ENCODE data around the gene LDAF1.
"Not testable (repeated sequence)": the region's sequence is repeated elsewhere in the genome, so short reads cannot be mapped to it uniquely, and the experiment has no call there.

The LDAF1 gene

DNA sequence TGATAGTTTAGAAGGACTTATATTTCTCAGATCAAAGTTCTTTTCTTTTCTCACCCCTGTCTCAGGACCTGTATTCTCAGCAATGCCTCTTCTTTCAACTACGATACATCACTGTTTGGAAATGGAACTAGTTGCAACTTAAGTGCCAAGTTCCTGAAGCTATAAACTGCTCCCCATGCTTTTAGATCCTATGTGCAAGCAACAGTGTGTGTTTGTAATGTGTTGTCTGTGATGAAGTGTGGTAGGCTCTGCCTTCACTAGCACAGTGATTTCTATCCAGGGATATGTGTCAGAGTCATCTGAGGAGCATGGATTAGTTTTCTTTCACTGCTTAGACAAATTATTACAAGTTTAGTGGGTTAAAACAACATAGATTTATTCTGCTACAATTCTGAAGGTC is 34.5 kb downstream of the LDAF1 start:
- in situ Hi-C loops (cut with MboI; ENCODE audit: low sequenced_read_pairs), result no loop called here

DNA sequence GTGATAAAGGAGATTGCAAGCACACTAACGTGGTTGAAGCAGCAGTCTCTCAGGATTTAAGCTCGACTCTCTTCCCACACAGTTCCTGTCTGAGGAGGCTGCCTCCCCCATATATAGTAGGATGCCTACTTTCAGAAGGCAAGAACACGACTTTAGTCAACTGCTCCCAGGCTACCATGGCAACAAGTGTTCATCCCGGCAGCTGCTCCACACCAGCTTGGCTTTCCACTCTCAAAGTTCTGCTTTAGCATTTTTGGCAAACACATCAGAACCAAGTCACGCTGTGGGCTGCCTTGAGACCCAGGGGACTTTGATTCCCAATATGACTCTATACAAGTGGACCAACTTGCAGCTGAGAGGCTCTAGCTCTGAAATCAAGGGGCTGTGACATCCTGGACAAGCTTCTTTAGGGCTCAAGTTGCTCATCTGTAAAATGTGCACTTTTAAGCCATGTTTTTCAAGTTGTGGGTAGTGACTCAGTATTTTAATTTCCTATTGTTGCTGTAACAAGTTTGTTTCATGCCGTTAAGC is 36.4 kb downstream of the LDAF1 start:
- in situ Hi-C loops (cut with MboI; ENCODE audit: low sequenced_read_pairs), result no loop called here

DNA sequence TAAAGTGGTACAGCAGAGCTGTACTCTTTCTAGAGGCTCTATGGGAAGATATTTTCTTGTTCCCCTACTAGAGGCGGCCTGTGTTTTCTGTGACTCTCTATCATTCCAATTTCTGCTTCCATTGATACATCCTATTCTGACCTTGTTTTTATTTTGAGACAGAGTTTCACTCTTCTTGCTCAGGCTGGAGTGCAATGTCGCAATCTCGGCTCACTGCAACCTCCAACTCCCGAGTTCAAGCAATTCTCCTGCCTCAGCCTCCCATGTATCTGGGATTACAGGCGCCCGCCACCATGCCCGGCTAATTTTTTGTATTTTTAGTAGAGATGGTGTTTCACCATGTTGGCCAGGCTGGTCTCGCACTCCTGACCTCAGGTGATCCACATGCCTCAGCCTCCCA is 36.9 kb downstream of the LDAF1 start:
- in situ Hi-C loops (cut with MboI; ENCODE audit: low sequenced_read_pairs), result not testable (repeated sequence)

DNA sequence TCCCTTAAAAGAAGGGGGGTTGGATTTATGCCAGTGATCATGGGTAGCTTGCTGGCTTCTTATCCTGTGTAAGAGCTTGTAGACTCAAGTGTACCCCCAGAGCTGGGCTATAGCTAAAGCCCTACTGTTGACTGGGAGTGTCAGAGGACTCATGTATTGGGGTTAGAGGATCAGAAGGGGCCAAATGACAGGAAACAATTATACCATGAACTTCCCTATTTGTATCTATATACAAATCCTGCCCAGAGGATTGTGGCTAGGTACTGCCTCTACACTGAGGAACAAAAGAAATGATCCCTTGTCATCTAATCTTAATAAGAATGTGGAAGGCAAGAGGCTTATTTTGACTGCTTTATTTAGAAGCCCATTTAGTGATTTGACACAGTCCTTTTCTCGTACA is 38.6 kb downstream of the LDAF1 start:
- in situ Hi-C loops (cut with MboI; ENCODE audit: low sequenced_read_pairs), result no loop called here

DNA sequence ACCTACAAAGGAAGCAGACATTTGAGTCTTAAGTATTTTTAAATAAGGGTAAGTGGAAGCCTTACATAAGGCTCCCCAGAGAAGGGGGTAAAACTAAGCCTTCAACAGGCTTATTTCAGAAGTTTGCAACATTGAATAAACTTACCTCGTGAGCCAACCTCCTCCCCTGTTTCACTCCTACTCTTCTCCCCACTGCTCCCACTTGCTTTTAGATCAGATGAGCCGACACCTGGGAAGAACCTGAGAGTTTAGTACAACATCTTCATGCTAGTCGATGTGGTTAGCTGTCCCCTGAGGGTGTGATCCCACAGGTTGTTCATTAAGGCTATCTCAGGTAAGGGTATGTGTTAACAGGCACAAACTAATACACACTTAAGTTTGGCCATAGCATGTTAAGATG is 39.1 kb downstream of the LDAF1 start:
- in situ Hi-C loops (cut with MboI; ENCODE audit: low sequenced_read_pairs), result no loop called here

DNA sequence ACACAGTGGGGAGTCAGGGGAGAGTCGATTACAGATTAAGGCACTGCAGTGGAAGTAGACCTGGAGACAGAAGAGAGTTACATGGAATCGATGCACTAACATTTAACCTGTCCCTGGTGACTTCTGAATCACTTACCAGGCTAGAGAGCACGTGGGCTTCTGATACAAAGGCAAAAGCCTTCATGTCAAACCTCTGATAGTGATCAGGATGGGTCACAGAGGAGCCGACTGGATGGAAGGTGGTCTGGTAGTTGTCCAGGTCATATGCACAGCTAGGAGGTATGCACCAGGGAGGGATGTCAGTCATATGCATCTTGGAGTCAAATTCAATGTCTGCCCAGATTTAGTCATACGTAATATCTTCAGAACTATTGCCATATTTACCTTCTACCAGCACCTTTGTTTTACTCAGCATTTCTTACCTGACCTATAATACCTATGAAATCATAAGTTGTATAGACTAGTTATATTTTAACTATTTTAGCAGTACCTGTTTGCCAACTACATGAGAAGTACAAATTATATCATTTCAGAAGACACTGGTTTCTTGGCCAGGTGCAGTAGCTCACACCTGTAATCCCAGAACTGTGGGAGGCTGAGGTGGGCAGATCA is 41.2 kb downstream of the LDAF1 start:
- in situ Hi-C loops (cut with MboI; ENCODE audit: low sequenced_read_pairs), result no loop called here

DNA sequence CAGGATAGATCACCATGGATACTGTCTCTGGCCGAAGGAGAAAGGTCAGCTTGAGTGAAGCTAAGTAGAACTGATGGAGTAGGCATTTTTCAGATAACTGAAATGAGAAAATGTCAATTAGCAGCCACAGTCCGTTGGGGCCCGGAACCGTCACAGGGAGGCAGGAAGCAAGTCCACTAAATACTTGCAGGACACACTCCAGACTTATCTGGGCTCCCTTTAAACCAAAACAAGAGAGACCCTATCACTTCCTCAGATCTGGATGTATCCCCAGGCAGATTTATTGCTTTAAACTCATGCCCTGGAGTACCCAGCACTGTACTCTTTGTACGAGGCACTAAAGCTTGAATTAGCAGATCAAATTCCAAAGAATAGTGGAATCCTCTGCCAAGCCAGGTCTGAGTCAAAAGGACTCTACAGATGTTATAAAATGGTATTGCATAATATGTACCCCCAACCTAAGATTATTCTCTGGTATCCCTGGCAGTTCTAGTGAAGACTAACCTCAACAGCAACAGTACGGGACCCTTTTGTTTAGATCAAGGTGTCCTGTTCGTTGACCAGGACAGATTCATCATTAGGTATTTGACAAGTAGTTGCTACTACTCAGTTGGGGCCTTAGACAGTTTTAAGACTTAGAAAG is 44.8 kb downstream of the LDAF1 start:
- in situ Hi-C loops (cut with MboI; ENCODE audit: low sequenced_read_pairs), result no loop called here

DNA sequence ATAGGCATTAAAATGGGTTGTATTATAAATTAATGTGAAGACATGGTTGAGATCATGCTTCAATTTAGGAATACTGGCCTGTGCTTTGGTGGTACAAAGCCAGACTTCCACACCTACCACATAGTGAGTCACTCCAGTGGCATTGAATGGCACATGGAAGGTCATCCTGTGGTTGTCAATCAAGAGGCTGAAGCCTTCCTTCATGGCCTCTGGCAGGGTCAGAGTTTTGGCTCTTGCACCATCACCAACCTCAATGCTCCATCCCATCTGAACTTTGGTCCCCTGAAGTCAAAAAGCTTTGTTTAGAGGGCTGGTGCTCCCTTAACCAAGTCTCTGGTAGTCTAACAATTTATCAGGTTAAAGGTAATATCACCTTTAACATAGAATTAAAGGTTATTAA is 46.8 kb downstream of the LDAF1 start:
- in situ Hi-C loops (cut with MboI; ENCODE audit: low sequenced_read_pairs), result no loop called here

DNA sequence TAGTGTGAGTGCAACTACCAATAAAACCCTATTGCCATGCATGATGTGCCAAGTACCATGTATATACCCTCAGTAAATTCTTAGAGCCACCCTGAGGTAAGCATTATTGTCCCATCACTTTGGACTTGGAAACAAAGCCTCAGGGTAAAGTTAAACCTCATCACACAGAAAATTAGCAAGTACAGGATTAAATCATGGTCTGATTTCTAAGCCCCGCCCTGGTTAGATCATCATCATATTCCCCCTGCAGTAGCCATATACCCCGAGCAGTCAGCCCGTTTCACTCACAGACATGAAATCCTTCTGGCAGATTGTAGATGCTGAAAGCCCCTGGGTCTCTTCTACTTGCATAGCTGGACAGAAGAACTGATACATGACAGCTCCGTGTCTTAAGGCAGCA is 48.1 kb downstream of the LDAF1 start:
- in situ Hi-C loops (cut with MboI; ENCODE audit: low sequenced_read_pairs), result no loop called here

DNA sequence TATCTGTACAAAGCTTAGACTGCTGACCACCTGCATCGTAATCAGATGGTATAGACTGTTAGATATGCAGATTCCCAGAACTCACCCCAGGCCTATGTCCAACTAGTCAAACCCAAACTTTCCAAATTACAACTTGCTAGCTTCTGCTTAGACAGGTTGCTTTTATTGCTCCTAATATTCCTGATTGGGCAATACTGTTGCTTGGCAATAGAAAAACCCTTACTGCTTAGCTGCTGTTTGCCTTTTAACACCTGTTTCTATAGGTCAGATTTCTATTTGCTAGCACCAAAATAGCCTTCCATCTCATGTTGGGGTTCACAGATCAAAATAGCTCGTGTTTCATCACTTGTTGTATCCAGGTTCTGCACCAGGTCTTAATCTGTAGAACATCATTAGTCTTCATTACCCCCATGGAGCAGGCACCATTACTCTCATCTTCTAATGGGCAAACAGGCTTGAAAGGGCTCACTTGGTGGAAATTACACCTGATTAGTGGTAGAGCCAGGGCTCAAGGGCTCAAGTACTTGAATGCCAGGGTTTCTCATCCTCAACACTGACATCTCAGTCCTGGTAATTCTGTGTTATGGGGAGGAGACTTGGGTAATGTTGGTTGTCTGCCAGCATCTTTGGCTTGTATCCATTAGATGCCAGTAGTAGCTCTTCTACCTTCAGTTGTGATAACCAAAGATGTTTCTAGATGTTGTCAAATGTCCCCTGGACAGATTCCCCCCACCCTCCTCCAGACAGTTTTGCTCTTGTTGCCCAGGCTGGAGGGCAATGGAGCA is 50.2 kb downstream of the LDAF1 start:
- in situ Hi-C loops (cut with MboI; ENCODE audit: low sequenced_read_pairs), result no loop called here

DNA sequence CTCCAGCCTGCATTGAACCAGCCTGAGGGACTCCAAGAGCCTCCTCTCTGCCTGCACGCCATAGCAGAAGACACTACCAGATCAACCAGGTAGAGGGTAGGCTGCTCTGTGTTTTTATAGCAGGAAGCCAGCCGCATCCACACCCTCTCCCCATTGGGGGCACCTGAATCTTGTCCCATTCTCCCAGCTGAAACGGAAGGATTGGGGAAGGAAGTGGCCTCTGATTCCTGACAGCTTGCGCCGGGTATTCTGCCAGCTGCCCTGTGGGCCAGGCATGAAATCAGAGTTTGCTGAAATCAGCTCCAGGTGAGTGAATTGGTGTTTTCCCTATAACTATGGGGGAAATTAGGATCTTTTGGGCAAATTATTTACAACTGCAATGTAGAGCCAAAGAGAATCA is 53.0 kb downstream of the LDAF1 start, which contains the start of gene ZP2:
Gene ZP2 (minus strand): TSS at position 89 of the 400 bp plus-strand sequence. CDS start 27 bp downstream, at position 62.
- in situ Hi-C loops (cut with MboI; ENCODE audit: low sequenced_read_pairs), result no loop called here

DNA sequence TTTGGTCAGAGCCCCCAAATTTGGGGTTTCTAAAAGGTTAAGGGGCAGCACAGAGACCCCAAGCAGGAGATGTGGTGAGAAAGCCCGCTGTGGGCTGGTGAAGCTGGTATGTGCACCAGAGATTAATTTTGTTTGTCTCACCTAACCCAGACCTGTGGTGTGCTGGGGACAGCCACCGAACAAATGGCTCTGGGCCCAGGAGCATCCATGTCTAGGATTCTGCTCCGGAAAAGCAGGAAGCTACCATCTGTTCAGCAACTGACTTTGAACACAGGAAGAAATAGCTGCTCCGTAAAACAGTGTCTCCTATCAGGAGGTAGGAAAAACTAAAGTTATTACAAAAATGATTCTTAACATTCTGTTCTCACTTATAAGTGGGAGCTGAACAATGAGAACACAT is 55.6 kb downstream of the LDAF1 start:
- in situ Hi-C loops (cut with MboI; ENCODE audit: low sequenced_read_pairs), result no loop called here

DNA sequence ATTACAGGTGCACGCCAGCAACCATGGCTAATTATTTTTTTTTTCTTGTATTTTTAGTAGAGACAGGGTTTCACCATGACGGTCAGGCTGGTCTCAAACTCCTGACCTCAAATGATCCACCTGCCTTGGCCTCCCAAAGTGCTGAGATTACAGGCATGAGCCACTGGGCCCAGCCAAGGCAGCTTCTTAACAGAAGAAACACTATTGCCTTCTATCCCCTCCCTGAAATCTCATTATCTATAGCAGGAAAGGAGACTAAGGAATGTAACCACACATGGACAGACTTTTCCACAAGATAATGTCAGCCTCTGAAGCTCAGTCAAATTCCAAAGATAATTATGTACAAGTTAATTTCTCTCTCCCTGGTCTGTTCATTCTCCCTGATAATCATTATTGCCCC is 58.6 kb downstream of the LDAF1 start:
- in situ Hi-C loops (cut with MboI; ENCODE audit: low sequenced_read_pairs), result no loop called here

DNA sequence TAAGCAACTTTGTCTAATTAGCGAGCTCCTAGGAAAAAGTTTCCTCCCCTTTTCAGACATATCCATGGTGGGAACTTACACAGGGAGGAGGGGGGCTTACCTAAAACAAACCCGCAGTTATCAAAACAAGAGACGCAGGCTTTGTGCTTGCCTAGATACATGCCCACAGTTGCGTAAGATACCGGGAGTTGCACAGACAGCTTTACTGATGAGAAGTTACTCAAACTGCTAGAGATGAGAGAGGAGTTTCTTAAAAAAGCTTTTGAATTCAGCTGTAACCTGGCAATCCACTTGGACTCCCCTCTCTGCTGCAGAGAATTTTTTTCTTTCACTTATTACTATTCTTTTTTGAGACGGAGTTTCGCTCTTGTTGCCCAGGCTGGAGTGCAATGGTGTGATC is 59.7 kb downstream of the LDAF1 start:
- in situ Hi-C loops (cut with MboI; ENCODE audit: low sequenced_read_pairs), result no loop called here

DNA sequence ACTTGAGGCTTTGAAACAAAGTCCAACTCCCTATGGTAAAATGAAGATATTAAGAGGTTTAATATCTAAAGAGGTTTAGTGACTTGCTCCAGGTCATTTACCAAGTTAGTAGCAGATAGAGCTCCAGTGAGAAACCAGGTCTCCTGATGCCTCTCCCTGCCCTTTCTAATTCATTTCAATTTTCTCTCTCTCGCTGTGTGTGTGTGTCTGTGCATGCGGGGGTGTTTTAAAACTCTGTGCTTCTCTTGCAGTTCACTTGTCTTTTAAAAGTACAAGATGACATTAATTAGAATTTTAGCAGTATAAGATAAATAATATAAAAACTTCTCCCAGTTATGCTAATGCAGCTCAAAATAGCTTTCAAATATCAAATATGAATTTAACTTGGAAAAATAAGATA is 61.1 kb downstream of the LDAF1 start:
- in situ Hi-C loops (cut with MboI; ENCODE audit: low sequenced_read_pairs), result no loop called here

DNA sequence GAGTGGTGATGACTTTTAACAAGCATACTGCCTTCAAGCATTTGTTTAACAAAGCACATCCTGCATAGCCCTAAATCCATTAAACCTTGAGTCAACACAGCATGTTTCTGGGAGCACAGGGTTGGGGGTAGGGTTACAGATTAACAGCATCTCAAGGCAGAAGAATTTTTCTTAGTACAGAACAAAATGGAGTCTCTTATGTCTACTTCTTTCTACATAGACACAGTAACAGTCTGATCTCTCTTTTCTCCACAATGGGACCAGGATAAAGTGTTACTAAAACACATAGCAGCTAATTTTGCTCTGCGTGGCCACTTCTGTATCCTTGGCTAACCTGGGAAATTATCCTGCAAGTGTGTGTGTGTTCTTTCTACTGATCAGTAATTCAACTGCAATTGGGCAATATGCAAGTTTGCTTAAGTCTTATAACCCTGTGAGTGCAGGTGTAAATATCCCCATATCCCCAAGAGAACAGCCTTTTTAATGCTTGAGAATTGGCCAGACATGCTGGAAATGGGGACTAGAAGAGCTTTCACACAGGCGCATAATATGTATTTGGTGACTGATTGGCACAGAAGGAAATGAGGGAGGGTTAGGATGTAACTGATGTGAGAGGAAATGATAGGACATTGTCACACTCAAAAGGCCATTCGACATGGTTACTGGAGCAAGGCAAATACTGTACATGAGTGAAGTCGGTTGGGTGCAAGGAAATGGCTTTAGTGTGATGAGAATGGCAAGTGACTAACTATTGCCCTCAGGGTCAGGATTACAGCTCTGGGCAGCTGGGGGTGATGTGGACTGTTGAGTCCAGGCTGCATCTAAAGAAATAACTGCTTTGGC is 64.2 kb downstream of the LDAF1 start:
- in situ Hi-C loops (cut with MboI; ENCODE audit: low sequenced_read_pairs), result no loop called here

DNA sequence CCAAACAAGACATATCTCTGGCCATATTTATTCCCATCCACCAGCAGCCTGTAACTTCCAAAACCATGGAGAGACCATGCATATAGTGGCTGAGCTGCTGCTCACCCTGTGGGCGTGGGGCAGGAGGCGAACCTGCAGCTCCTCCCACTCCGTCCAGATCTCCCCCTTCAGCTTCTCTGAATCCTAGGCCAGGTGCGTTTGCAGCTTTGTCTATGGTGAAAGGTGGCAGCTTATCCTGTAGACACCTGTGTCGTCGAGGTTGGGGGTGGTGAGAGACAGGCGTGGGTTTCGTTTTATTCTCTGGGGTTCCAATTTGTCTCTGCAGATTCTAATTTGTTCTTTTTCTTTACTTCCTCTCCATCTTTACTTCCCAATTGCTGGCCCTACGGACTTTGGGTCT is 65.3 kb downstream of the LDAF1 start:
- in situ Hi-C loops (cut with MboI; ENCODE audit: low sequenced_read_pairs), result no loop called here

DNA sequence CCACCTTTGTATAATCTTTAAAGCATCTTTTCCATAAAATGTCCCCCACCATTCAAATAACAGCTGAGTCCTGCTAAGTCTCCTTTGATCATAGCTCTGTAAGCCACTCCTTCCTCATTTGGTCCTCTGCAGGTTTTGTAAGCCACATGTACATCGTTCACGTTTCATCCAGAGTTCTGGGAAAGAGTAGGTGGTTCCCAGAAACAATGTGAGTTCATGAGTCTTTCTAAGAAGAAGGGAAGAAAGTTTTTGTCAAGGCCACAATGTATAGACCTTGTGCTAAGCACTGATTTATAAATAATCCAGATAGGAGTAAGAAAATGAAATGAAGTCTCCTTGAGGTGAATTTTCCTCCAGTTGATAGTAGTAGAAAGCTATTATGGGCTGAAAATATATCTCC is 66.3 kb downstream of the LDAF1 start:
- in situ Hi-C loops (cut with MboI; ENCODE audit: low sequenced_read_pairs), result no loop called here

DNA sequence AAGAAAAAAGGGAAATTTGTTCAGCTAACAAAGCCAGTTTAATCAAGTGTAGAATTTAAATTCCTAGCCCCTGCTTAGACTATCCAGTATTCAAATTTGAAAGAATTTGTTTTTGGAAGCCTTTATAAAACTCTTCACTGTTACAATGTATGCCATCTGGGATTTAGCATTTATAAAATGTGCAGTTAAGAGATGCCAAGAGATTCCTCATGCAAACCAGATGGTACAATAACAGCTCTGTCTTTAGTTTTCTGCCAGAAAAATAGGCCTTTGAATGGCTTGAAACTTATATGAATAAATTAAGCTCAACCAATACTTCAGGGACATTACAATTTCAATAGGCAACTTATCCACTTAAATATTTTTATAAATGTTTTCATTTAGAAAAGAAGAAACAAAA is 68.3 kb downstream of the LDAF1 start:
- in situ Hi-C loops (cut with MboI; ENCODE audit: low sequenced_read_pairs), result no loop called here

DNA sequence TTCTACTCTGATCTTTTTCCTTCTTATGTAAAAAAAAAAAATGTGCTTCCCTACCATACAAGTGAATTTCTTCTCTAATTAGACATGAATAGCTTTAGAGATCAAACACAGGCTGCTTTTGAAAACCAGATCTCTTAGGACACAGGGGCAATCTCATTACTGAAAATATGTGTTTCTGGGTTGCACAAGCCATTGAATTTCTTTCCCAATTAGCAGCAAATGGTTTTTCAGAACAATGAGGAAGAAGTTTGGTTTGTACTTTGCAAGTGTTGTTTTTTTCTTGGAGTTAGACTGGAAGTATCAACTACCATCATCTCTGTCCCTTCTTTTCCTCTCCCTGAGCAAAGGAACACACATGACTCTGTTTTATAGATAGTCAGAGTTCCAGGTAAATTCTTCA is 69.4 kb downstream of the LDAF1 start:
- in situ Hi-C loops (cut with MboI; ENCODE audit: low sequenced_read_pairs), result no loop called here

DNA sequence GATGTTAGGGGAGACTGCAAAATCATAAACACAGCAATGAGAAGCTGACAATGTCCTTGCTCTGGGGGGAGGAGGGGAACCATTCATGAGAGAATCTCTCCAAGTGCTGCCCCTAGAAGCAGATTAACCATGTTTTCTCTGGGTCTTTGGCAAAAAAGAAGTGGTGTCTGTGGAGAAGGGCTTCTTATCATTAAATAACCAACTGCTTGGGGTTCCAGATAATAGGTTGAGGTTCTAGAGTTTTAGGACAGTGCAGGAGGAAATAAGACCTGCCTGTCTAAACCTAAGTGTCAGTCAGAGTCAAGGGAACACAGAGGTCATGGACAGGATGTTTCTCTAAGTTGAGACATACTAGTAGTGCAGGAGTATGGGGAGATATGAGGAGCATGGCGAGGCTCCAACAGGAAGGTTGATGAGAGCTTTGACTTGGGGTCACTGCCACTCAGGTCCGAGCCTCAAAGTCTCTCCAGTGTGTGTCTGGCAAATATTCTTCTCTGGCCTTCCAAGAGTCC is 69.9 kb downstream of the LDAF1 start:
- in situ Hi-C loops (cut with MboI; ENCODE audit: low sequenced_read_pairs), result no loop called here

Data from HL-60/S4 treated with phorbol 12-myristate 13-acetate at 8.2 ng/mL for 4 days and 3 days (cell line).